Dendritic cell treated with granulocyte-macrophage colony-stimulating factor and Interleukin-4, amounts not matched to agents 40 ng/mL and 50 ng/mL, for 4 days (primary cell): ENCODE measurements around the gene MAST2.
"Not testable (repeated sequence)": the region's sequence is repeated elsewhere in the genome, so short reads cannot be mapped to it uniquely, and the experiment has no call there.

Experiments
- H3K27ac Mint-ChIP-seq: one replicate; pipeline ENCODE4 v1.8.0; 2022; ENCODE audit warnings: mild to moderate bottlenecking, mixed read lengths
- H3K27me3 Mint-ChIP-seq: one replicate; pipeline ENCODE4 v1.8.0; 2022; ENCODE audit warnings: mild to moderate bottlenecking, mixed read lengths
- H3K36me3 Mint-ChIP-seq: one replicate; pipeline ENCODE4 v1.8.0; 2022; ENCODE audit warnings: low read depth, mixed read lengths
- H3K4me1 Mint-ChIP-seq: one replicate; pipeline ENCODE4 v1.8.0; 2022; ENCODE audit warnings: low read depth, mixed read lengths
- H3K4me3 Mint-ChIP-seq: one replicate; pipeline ENCODE4 v1.8.0; 2022; ENCODE audit warnings: mild to moderate bottlenecking, moderate library complexity, mixed read lengths
- H3K9me3 Mint-ChIP-seq: one replicate; pipeline ENCODE4 v1.8.0; 2022; ENCODE audit warnings: mixed read lengths
- intact Hi-C: fragments of 100-400 bp; cut with micrococcal nuclease; formaldehyde crosslinking; loops from one replicate; pipeline ENCODE4 v1.15.0; 2022

MAST2 gene

GRCh38 chr1:46041551-46041950 lies 238.1 kb downstream of the MAST2 start:
- no peaks in the 10 kb centered on the region for H3K9me3 Mint-ChIP-seq
- H3K4me1 Mint-ChIP-seq, result peaks cover 19% of the 10 kb centered on the region
- H3K36me3 Mint-ChIP-seq, result no peaks in the 10 kb centered on the region
- intact Hi-C loops, result no loop called here
- no peak overlapping the region for H3K4me3 Mint-ChIP-seq
- no peak overlapping the region for H3K27ac Mint-ChIP-seq
- peaks cover 11% of the 10 kb centered on the region for H3K27me3 Mint-ChIP-seq

- H3K9me3 Mint-ChIP-seq, result no peaks in the 10 kb centered on the region
- peak overlapping the region; percentile 40 for H3K27ac Mint-ChIP-seq
- H3K4me1 Mint-ChIP-seq, result peaks cover 19% of the 10 kb centered on the region
- no peak overlapping the region for H3K4me3 Mint-ChIP-seq
- peaks cover 11% of the 10 kb centered on the region for H3K27me3 Mint-ChIP-seq
- intact Hi-C loops, result no loop called here
- H3K36me3 Mint-ChIP-seq, result no peaks in the 10 kb centered on the region
Measured at GRCh38 chr1:46041974-46042373, 238.6 kb downstream of the MAST2 start.

GRCh38 chr1:46043458-46044017 lies 240.1 kb downstream of the MAST2 start:
- H3K36me3 Mint-ChIP-seq, result no peaks in the 10 kb centered on the region
- H3K4me1 Mint-ChIP-seq, result peaks cover 19% of the 10 kb centered on the region
- no peaks in the 10 kb centered on the region for H3K9me3 Mint-ChIP-seq
- peak overlapping the region; percentile 63 for H3K27ac Mint-ChIP-seq
- no peak overlapping the region for H3K4me3 Mint-ChIP-seq
- H3K27me3 Mint-ChIP-seq, result peaks cover 11% of the 10 kb centered on the region
- intact Hi-C loops, result no loop called here

- Mint-ChIP-seq H3K4me3 (no peak overlapping the region), H3K36me3 (no peaks in the 10 kb centered on the region), H3K27ac (no peak overlapping the region), H3K4me1 (peaks cover 19% of the 10 kb centered on the region), H3K27me3 (peaks cover 11% of the 10 kb centered on the region), H3K9me3 (no peaks in the 10 kb centered on the region)
- intact Hi-C loops, result no loop called here
Measured at GRCh38 chr1:46044116-46044515, 240.7 kb downstream of the MAST2 start.

DNA sequence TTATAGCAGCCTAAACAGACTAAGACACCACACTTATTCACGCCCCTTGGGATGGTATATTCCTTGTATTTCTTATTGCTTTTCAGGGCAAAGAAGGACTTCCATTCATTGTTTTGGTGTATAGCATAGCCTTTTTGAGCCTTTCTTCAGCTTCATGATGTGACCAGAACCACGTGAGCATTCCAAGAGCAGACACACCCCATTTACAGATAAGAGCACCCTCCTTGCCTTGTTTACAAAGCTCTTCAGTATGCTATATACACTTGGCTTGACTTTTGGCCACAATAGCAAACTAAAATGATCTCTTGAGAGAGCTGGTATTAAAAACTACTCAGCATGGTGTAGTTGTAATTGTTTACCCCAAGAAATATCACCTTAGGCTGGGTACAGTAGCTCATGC lies 250.3 kb downstream of the MAST2 start:
- no peak overlapping the region for H3K4me3 Mint-ChIP-seq
- no peaks in the 10 kb centered on the region for H3K36me3 Mint-ChIP-seq
- H3K27ac Mint-ChIP-seq, result no peak overlapping the region
- H3K27me3 Mint-ChIP-seq, result peaks cover 4% of the 10 kb centered on the region
- H3K9me3 Mint-ChIP-seq, result peaks cover 2% of the 10 kb centered on the region
- intact Hi-C loops, result no loop called here
- H3K4me1 Mint-ChIP-seq, result peaks cover 15% of the 10 kb centered on the region

DNA sequence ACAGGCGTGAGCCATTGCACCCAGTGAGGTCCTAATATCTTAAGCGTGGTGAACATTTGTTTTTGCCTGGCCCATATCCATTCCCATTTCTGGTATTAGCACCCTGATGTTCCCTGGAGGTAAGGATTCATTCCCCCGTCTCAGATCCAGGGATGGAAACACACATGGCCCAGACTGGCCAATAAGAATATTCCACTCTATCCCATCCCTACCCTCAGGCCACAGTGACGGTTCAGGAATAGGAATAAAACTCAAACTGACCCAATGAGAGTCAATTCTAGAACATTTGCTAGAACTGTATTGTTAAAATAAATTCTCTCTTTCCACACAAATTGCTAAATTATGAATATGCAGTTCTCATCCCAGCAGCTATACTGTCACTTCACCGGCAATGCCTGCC lies 252.9 kb downstream of the MAST2 start:
- no peak overlapping the region for H3K27ac Mint-ChIP-seq
- no peak overlapping the region for H3K4me3 Mint-ChIP-seq
- no peaks in the 10 kb centered on the region for H3K36me3 Mint-ChIP-seq
- intact Hi-C loops, result no loop called here
- no peaks in the 10 kb centered on the region for H3K27me3 Mint-ChIP-seq
- peaks cover 15% of the 10 kb centered on the region for H3K4me1 Mint-ChIP-seq
- H3K9me3 Mint-ChIP-seq, result peaks cover 9% of the 10 kb centered on the region

GRCh38 chr1:46057215-46057614 lies 253.8 kb downstream of the MAST2 start:
- H3K27ac Mint-ChIP-seq, H3K36me3 Mint-ChIP-seq, intact Hi-C loops, H3K4me3 Mint-ChIP-seq, H3K9me3 Mint-ChIP-seq, H3K27me3 Mint-ChIP-seq: not testable (repeated sequence)
- H3K4me1 Mint-ChIP-seq, result peaks cover 15% of the 10 kb centered on the region

DNA sequence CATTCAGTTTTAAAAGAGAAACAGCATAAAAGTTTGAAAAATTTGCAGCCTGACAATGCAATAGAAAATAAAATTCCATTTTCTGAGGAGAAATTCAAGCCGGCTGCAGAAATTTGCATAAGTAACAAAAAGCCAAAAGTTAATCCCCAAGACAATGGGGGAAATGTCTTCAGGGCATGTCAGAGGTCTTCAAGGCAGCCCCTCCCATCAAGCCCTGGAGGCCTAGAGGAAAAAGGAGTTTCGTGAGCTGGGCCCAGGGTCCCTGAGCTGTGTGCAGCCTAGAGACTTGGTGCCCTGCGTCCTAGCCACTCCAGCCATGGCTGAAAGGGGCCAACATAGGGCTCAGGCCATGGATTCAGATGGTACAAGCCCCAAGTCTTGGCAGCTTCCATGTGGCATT lies 254.4 kb downstream of the MAST2 start:
- H3K4me3 Mint-ChIP-seq, result no peak overlapping the region
- H3K27ac Mint-ChIP-seq, result no peak overlapping the region
- intact Hi-C loops, result no loop called here
- peaks cover 17% of the 10 kb centered on the region for H3K4me1 Mint-ChIP-seq
- no peaks in the 10 kb centered on the region for H3K36me3 Mint-ChIP-seq
- peaks cover 9% of the 10 kb centered on the region for H3K9me3 Mint-ChIP-seq
- no peaks in the 10 kb centered on the region for H3K27me3 Mint-ChIP-seq

- Mint-ChIP-seq H3K27me3 (no peaks in the 10 kb centered on the region), H3K4me1 (peaks cover 20% of the 10 kb centered on the region), H3K36me3 (no peaks in the 10 kb centered on the region), H3K27ac (no peak overlapping the region), H3K9me3 (peaks cover 9% of the 10 kb centered on the region), H3K4me3 (no peak overlapping the region)
- intact Hi-C loops, result no loop called here
Measured at GRCh38 chr1:46058936-46059335, 255.5 kb downstream of the MAST2 start.

GRCh38 chr1:46061146-46061545 lies 257.7 kb downstream of the MAST2 start:
- Mint-ChIP-seq H3K27me3 (no peaks in the 10 kb centered on the region), H3K36me3 (no peaks in the 10 kb centered on the region), H3K4me1 (peaks cover 25% of the 10 kb centered on the region), H3K4me3 (no peak overlapping the region), H3K27ac (no peak overlapping the region), H3K9me3 (peaks cover 9% of the 10 kb centered on the region)
- intact Hi-C loops, result no loop called here

DNA sequence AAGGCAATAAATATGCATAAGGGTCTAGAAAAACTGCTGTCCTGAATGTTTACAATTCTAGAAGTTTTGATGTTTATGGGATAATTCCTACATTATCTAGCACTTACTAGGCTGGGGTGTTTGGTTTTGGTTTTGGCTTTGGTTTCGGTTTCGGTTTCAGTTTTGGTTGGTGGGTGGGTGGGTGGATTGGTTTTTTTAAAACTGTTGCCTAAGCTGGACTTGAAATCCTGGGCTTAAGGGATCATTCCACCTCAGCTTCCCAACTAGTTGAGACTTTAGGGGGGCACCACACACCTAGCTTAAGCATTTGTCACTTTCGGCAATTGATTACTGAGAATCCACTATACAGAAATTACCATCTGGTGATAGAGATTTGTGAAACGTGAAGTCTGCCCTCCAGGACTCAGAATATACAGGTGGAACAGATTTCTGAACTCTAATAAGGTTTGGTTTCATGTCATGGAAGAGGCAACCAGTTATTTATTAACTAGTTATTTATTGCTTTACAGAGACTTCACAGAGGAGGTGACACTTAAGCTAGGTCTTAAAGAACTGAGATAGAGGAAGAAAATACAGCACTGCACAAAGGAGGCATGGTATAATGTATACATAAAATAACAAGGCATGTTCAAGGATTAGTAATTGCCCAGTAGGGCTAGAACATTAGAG lies 259.4 kb downstream of the MAST2 start:
- Mint-ChIP-seq H3K4me3 (no peak overlapping the region), H3K27ac (no peak overlapping the region), H3K36me3 (no peaks in the 10 kb centered on the region), H3K27me3 (no peaks in the 10 kb centered on the region), H3K9me3 (peaks cover 9% of the 10 kb centered on the region), H3K4me1 (peaks cover 11% of the 10 kb centered on the region)
- intact Hi-C loops, result no loop called here

DNA sequence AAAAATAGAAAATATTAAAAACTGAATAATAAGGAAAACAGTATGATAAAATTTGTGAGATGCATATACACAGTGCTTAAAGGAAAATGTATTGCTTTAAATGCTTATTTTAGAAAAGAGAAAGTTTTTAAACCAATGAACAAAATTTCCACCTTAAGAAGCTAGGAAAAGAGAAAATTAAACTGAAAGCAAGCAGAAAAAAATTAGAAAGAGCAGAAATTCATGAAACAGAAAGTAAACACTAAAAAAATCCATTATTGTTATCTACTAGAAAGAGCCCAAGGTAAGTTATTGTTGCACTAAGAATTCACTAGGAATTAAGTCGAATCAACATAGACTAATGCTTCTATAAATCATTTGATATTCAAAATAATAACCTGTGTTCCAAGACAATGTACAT lies 261.3 kb downstream of the MAST2 start:
- Mint-ChIP-seq H3K27ac (no peak overlapping the region), H3K4me3 (no peak overlapping the region), H3K4me1 (peaks cover 11% of the 10 kb centered on the region), H3K27me3 (no peaks in the 10 kb centered on the region), H3K9me3 (no peaks in the 10 kb centered on the region), H3K36me3 (no peaks in the 10 kb centered on the region)
- intact Hi-C loops, result no loop called here

DNA sequence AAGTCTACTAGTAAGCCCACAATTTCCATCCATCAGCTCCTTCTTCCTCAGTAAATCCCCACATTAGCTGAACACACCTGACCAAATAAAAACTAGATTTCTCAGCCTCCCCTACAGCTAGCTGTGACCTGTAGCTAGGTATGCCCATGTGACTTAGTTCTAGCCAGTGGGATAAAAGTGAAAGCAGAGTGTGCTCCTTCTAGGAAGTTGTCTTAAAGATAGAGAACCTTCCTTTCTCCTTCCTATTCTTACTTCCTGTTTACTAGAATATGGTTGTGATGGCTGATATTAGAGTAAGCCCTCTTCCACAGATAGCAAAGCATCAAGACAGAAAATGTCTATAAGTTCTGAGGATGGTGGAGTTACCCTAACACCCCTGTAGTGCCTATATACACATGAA lies 262.0 kb downstream of the MAST2 start:
- intact Hi-C loops, result no loop called here
- H3K4me3 Mint-ChIP-seq, result no peak overlapping the region
- H3K27ac Mint-ChIP-seq, result no peak overlapping the region

GRCh38 chr1:46067652-46068051 lies 264.2 kb downstream of the MAST2 start:
- H3K4me3 Mint-ChIP-seq, result no peak overlapping the region
- intact Hi-C loops, result no loop called here

More for the DNA sequence above, 262.0 kb downstream of the MAST2 start:
- Mint-ChIP-seq H3K9me3 (no peaks in the 10 kb centered on the region), H3K4me1 (peaks cover 11% of the 10 kb centered on the region), H3K27me3 (no peaks in the 10 kb centered on the region), H3K36me3 (no peaks in the 10 kb centered on the region)

DNA sequence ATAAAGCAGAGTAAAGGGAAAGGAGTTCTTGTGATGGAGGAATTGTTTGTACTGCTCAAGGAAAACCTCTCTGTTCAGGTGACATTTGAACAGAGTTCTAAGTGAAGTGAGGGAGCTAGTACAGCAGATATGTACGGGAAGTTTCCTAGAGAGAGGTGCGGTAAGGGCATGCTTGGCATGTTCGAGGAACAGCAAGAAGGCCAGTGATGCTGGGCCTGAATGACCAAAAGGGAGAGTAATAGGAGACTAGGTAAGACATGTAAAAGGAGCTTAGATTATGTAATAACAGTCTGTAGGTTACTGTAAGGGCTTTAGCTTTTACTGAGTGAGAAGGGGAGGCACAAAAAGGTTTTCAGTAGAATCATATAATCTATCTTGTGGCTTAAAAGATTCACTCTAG lies 265.1 kb downstream of the MAST2 start:
- H3K4me3 Mint-ChIP-seq, result no peak overlapping the region
- no peaks in the 10 kb centered on the region for H3K9me3 Mint-ChIP-seq
- H3K27me3 Mint-ChIP-seq, result peaks cover 6% of the 10 kb centered on the region
- H3K4me1 Mint-ChIP-seq, result peaks cover 10% of the 10 kb centered on the region
- intact Hi-C loops, result no loop called here
- no peaks in the 10 kb centered on the region for H3K36me3 Mint-ChIP-seq
- no peak overlapping the region for H3K27ac Mint-ChIP-seq

More at GRCh38 chr1:46067652-46068051, 264.2 kb downstream of the MAST2 start:
- H3K36me3 Mint-ChIP-seq, result no peaks in the 10 kb centered on the region
- H3K9me3 Mint-ChIP-seq, result no peaks in the 10 kb centered on the region
- H3K27me3 Mint-ChIP-seq, result peaks cover 6% of the 10 kb centered on the region
- no peak overlapping the region for H3K27ac Mint-ChIP-seq
- H3K4me1 Mint-ChIP-seq, result peaks cover 15% of the 10 kb centered on the region
